ENCODE data around the gene CCND2. TPM values are rescaled to one million over a fixed set of nuclear protein-coding genes. Genes with fewer than 3 reads are reported as not detected.

CCND2 gene
- total and polyA plus RNA-seq, 2 experiments from 2014 or later, result 75.6 to 224 TPM

GRCh38 chr12:4292341-4293073 lies 18.9 kb downstream of the CCND2 start (continued):
- TF ChIP-seq JUNB (IDR thresholded peaks at IDR 0.05; ENCODE audit: unreplicated experiment), result no peak
- no peak for TF ChIP-seq ZNF331 (CRISPR knock-in tag; IDR thresholded peaks at IDR 0.05; ENCODE audit: low read depth)
- TF ChIP-seq ZNF114 (CRISPR knock-in tag; IDR thresholded peaks at IDR 0.05), result no peak
- TF ChIP-seq, protein P1, sequence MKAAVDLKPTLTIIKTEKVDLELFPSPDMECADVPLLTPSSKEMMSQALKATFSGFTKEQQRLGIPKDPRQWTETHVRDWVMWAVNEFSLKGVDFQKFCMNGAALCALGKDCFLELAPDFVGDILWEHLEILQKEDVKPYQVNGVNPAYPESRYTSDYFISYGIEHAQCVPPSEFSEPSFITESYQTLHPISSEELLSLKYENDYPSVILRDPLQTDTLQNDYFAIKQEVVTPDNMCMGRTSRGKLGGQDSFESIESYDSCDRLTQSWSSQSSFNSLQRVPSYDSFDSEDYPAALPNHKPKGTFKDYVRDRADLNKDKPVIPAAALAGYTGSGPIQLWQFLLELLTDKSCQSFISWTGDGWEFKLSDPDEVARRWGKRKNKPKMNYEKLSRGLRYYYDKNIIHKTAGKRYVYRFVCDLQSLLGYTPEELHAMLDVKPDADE (IDR thresholded peaks at IDR 0.05), result no peak
- TF ChIP-seq EZH2phosphoT487 (IDR thresholded peaks at IDR 0.05; ENCODE audit: unreplicated experiment), result no peak
- TF ChIP-seq EZH2 (IDR thresholded peaks at IDR 0.05; ENCODE audit: low read depth, unreplicated experiment), result no peak
- no peak for TF ChIP-seq POLR2AphosphoS5 (IDR thresholded peaks at IDR 0.05; ENCODE audit: low read depth)
- TF ChIP-seq STAT1 (IDR thresholded peaks at IDR 0.05; ENCODE audit: unreplicated experiment), result no peak
- TF ChIP-seq NANOG (IDR thresholded peaks at IDR 0.05; ENCODE audit: borderline replicate concordance), result no peak
- no peak for TF ChIP-seq CREB1 (CRISPR knock-in tag; IDR thresholded peaks at IDR 0.05; ENCODE audit: low read depth)

GRCh38 chr12:4293299-4293965 lies 19.9 kb downstream of the CCND2 start:
- H3K4me3 ChIP-seq, result no peak overlapping the region
- Mint-ChIP-seq H3K4me3 (no peak overlapping the region; the same call in 2 of the 3 replicates), H3K36me3 (ENCODE audit: low read depth) (peaks cover 99% of the 10 kb centered on the region), H3K27me3 (ENCODE audit: insufficient read depth, low read depth, poor library complexity) (peaks cover 14% of the 10 kb centered on the region), H3K27ac (0 out of 2 replicates have a peak overlapping the region, but pooled peaks have one; percentile 15), H3K9me3 (no peaks in the 10 kb centered on the region), H3K4me1 (peaks cover 47% of the 10 kb centered on the region)
- peaks cover 26% of the 10 kb centered on the region; the same call in 1 of the 2 replicates for H3F3A ChIP-seq (replicated peaks; ENCODE audit: low read depth)
- no peaks in the 10 kb centered on the region for H3K27me3 ChIP-seq (ENCODE audit: insufficient read depth)
- 0 out of 2 replicates have a peak overlapping the region, but pooled peaks have one; percentile 72 for H3K27ac ChIP-seq (ENCODE audit: low read depth)
- H3K36me3 ChIP-seq (ENCODE audit: insufficient read depth), result peaks cover 81% of the 10 kb centered on the region
- H3K4me1 ChIP-seq (ENCODE audit: insufficient read depth), result peaks cover 4% of the 10 kb centered on the region
- no peak overlapping the region for H3K4me2 ChIP-seq
- H4K20me1 ChIP-seq (replicated peaks; ENCODE audit: insufficient read depth), result peaks cover 70% of the 10 kb centered on the region
- H3K9me2 ChIP-seq (ENCODE audit: insufficient read depth), result no peaks in the 10 kb centered on the region
- peaks cover 92% of the 10 kb centered on the region for H3K79me2 ChIP-seq (replicated peaks; ENCODE audit: insufficient read depth)
- DNase-seq (ENCODE audit: low spot score) (no peak), ATAC-seq (no peak)
- H2AFZ ChIP-seq, result no peak overlapping the region
- TF ChIP-seq, protein P2, sequence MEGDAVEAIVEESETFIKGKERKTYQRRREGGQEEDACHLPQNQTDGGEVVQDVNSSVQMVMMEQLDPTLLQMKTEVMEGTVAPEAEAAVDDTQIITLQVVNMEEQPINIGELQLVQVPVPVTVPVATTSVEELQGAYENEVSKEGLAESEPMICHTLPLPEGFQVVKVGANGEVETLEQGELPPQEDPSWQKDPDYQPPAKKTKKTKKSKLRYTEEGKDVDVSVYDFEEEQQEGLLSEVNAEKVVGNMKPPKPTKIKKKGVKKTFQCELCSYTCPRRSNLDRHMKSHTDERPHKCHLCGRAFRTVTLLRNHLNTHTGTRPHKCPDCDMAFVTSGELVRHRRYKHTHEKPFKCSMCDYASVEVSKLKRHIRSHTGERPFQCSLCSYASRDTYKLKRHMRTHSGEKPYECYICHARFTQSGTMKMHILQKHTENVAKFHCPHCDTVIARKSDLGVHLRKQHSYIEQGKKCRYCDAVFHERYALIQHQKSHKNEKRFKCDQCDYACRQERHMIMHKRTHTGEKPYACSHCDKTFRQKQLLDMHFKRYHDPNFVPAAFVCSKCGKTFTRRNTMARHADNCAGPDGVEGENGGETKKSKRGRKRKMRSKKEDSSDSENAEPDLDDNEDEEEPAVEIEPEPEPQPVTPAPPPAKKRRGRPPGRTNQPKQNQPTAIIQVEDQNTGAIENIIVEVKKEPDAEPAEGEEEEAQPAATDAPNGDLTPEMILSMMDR (conservative IDR thresholded peaks at IDR 0.05; ENCODE audit: low read depth in 2 of 2), result no peak
- no peak for TF ChIP-seq STAT1 (IDR thresholded peaks at IDR 0.05; ENCODE audit: unreplicated experiment)
- TF ChIP-seq, protein P1 (IDR thresholded peaks at IDR 0.05), result no peak
- no peak for TF ChIP-seq EZH2 (IDR thresholded peaks at IDR 0.05; ENCODE audit: low read depth, unreplicated experiment)
- no peak for TF ChIP-seq ZNF331 (CRISPR knock-in tag; IDR thresholded peaks at IDR 0.05; ENCODE audit: low read depth)
- TF ChIP-seq POLR2AphosphoS5 (IDR thresholded peaks at IDR 0.05; ENCODE audit: low read depth), result no peak
- TF ChIP-seq NANOG (IDR thresholded peaks at IDR 0.05; ENCODE audit: borderline replicate concordance), result no peak
- TF ChIP-seq CREB1 (CRISPR knock-in tag; IDR thresholded peaks at IDR 0.05; ENCODE audit: low read depth), result no peak
- TF ChIP-seq ZNF462 (CRISPR knock-in tag; IDR thresholded peaks at IDR 0.05), result no peak
